ENCODE measurements around the gene ACAP3.

ACAP3 gene

GRCh38 chr1:1307923-1308755 is at the start of gene ACAP3, which contains the start of gene PUSL1:
Gene ACAP3, minus strand, starts transcription at chr1:1307930. Its CDS starts 115 bp downstream, at chr1:1307815.
Gene PUSL1, plus strand, starts transcription at chr1:1308597. Its CDS starts 47 bp downstream, at chr1:1308644.
- TF ChIP-seq, protein P1, sequence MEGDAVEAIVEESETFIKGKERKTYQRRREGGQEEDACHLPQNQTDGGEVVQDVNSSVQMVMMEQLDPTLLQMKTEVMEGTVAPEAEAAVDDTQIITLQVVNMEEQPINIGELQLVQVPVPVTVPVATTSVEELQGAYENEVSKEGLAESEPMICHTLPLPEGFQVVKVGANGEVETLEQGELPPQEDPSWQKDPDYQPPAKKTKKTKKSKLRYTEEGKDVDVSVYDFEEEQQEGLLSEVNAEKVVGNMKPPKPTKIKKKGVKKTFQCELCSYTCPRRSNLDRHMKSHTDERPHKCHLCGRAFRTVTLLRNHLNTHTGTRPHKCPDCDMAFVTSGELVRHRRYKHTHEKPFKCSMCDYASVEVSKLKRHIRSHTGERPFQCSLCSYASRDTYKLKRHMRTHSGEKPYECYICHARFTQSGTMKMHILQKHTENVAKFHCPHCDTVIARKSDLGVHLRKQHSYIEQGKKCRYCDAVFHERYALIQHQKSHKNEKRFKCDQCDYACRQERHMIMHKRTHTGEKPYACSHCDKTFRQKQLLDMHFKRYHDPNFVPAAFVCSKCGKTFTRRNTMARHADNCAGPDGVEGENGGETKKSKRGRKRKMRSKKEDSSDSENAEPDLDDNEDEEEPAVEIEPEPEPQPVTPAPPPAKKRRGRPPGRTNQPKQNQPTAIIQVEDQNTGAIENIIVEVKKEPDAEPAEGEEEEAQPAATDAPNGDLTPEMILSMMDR (IDR thresholded peaks at IDR 0.05; ENCODE audit: insufficient read depth, low read length, poor library complexity, severe bottlenecking) = no peak
- peak within 1 kb of the TSS; percentile 87 for H3K4me3 ChIP-seq (replicated peaks; ENCODE audit: low read depth, low read length)
- peak; percentile 96 for DNase-seq (ENCODE audit: extremely low read depth, insufficient read length)
- H3K36me3 ChIP-seq (ENCODE audit: control insufficient read depth, insufficient read depth, low read length) = peaks cover 18% of the 10 kb centered on the region
- H3K27me3 ChIP-seq (replicated peaks; ENCODE audit: control insufficient read depth, insufficient read depth, low read length) = no peaks in the 10 kb centered on the region

DNA sequence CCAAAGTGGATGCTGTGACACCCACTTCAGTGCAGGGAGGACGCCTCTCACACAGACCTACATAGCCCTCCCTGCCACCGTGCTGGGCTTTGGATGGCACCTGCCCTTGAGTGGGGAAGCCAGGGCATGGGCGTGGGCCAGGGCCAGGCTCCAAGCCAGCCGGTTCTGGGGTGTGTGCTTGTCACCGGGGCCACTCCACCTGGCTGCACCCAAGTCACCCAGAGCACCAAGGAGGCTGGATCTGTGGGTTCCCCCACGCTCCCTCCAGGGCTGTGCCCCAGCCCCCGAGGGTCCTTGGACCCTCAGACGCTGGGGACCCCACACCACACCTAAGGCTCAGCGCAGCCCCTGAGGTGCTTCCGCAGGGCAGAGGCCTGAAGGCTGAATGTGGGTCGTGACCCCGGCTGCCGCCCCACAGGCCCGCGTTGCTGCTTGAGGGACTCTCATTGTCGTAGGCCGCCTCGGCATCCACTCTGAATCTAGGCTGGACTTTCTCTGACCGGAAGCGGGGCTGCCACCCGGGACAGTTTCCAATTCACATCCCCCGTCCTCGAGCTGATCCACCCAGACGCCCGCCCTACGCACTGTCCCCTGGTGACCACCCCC is 49.2 kb upstream of the ACAP3 start:
- no peaks in the 10 kb centered on the region for H3K36me3 ChIP-seq (ENCODE audit: control insufficient read depth, insufficient read depth, low read length)
- no peaks in the 10 kb centered on the region; the same call in 1 of the 2 replicates for H3K27me3 ChIP-seq (replicated peaks; ENCODE audit: control insufficient read depth, insufficient read depth, low read length)
- no peak overlapping the region for H3K4me3 ChIP-seq (replicated peaks; ENCODE audit: low read depth, low read length)
- TF ChIP-seq, protein P1 (IDR thresholded peaks at IDR 0.05; ENCODE audit: insufficient read depth, low read length, poor library complexity, severe bottlenecking) = no peak
- DNase-seq (ENCODE audit: extremely low read depth, insufficient read length) = no peak

DNA sequence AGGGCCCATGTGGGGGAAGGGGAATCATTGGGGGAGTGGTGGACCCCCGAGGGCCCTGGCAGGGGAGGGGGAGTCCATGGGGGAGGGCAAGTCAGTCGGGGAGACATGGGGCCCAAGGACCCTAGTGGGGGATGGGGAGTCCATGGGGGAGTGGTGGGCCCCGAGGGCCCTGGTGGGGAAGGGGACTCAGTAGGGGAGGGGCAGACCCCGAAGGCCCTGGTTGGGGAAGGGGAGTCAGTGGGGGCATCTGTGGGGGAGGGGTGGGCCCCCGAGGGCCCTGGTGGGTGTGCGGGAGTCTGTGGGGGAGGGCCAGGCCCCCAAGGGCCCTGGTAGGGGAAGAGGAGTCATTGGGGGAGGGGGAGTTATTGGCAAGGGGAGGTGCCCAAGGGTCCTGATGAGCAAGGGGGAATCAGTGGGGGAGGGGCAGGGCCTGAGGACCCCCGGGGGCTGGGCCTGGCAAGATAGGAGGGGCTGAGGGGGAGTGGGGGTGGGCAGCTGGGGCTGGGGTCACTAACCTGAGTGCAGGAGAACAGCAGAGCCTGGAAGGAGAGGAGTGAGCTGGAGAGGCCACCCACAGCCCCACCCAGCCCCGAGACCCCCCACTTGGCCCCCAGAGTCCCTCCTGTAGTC is 48.6 kb upstream of the ACAP3 start:
- DNase-seq (ENCODE audit: extremely low read depth, insufficient read length) = no peak
- H3K4me3 ChIP-seq (replicated peaks; ENCODE audit: low read depth, low read length) = no peak overlapping the region
- no peaks in the 10 kb centered on the region for H3K36me3 ChIP-seq (ENCODE audit: control insufficient read depth, insufficient read depth, low read length)
- TF ChIP-seq, protein P1 (IDR thresholded peaks at IDR 0.05; ENCODE audit: insufficient read depth, low read length, poor library complexity, severe bottlenecking) = no peak
- no peaks in the 10 kb centered on the region; the same call in 1 of the 2 replicates for H3K27me3 ChIP-seq (replicated peaks; ENCODE audit: control insufficient read depth, insufficient read depth, low read length)

- H3K36me3 ChIP-seq (ENCODE audit: control insufficient read depth, insufficient read depth, low read length) = no peaks in the 10 kb centered on the region
- DNase-seq (ENCODE audit: extremely low read depth, insufficient read length) = no peak
- TF ChIP-seq, protein P1 (IDR thresholded peaks at IDR 0.05; ENCODE audit: insufficient read depth, low read length, poor library complexity, severe bottlenecking) = no peak
- no peaks in the 10 kb centered on the region; the same call in 1 of the 2 replicates for H3K27me3 ChIP-seq (replicated peaks; ENCODE audit: control insufficient read depth, insufficient read depth, low read length)
- no peak overlapping the region for H3K4me3 ChIP-seq (replicated peaks; ENCODE audit: low read depth, low read length)
These were observed 47.7 kb upstream of the ACAP3 start for GRCh38 chr1:1355416-1355815.

- Histone ChIP-seq H3K4me3 (replicated peaks; ENCODE audit: low read depth, low read length) (no peak overlapping the region), H3K36me3 (ENCODE audit: control insufficient read depth, insufficient read depth, low read length) (no peaks in the 10 kb centered on the region), H3K27me3 (replicated peaks; ENCODE audit: control insufficient read depth, insufficient read depth, low read length) (no peaks in the 10 kb centered on the region; the same call in 1 of the 2 replicates)
- TF ChIP-seq, protein P1 (IDR thresholded peaks at IDR 0.05; ENCODE audit: insufficient read depth, low read length, poor library complexity, severe bottlenecking) = no peak
- no peak for DNase-seq (ENCODE audit: extremely low read depth, insufficient read length)
These were observed 46.8 kb upstream of the ACAP3 start for GRCh38 chr1:1354271-1355247.
